ENCODE results near the gene RAET1L. TPM values are rescaled to one million over a fixed set of nuclear protein-coding genes. Genes with fewer than 3 reads are reported as not detected.

The RAET1L gene
- total and polyA plus RNA-seq, 2 donors (not counting 1 experiment from before 2014, with no cell fraction given) = not detected

DNA sequence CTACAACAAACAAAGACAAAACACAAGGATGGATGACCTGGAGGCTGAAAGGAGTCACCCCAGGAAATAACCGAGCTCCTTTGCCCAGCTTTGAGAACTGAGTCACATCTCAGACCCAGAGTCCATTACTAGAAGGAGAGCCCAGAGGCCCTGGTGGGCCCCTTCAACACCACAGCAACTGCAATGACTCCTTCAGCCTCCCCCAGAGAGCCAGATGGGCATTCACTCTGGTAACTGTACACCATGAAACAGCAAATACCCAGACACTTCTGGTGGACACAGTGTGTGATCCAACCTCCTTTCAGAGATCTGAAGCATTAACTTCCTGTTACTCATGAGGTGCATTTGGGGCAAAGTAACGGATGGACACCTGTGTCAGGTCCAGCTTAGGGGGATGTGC is 22.6 kb downstream of the RAET1L start:
- intact Hi-C loops (cut with micrococcal nuclease) = loop anchor here (10.0 kb wide), 2 partner anchors 438 to 1392 kb away; partner anchors contain the start of genes GINM1 and ZBTB2
- peaks cover 4% of the 10 kb centered on the region for H3K27me3 Mint-ChIP-seq
- H3K9ac ChIP-seq (ENCODE audit: low read length) = no peak overlapping the region
- no peak overlapping the region for H2AFZ ChIP-seq (ENCODE audit: insufficient read depth, low read depth, low read length, poor library complexity, severe bottlenecking)
- H3K4me1 Mint-ChIP-seq = peaks cover 32% of the 10 kb centered on the region
- POLR2A ChIA-PET = no interaction called here
- H3K9me3 ChIP-seq (ENCODE audit: control extremely low read depth in 1 of 3, control insufficient read depth in 2 of 3, insufficient read depth in 1 of 3, low read length in 2 of 3) = peaks cover 0 to 5% (median 3%) of the 10 kb centered on the region in 3 donors
- WGBS (ENCODE audit: insufficient coverage) = 89% methylated on average over 2 of the region's 2 CpGs
- no peak overlapping the region for H3K4me2 ChIP-seq (replicated peaks; ENCODE audit: low read depth, low read length, poor library complexity, severe bottlenecking)
- no peak overlapping the region for H3K27ac ChIP-seq (ENCODE audit: low read length in 2 of 2)
- H3K36me3 ChIP-seq (replicated peaks in 1 of 2; ENCODE audit: control extremely low read depth in 1 of 2, control insufficient read depth in 1 of 2, extremely low read depth in 1 of 2, insufficient read depth in 2 of 2, low read length in 1 of 2) = no peaks in the 10 kb centered on the region
- DNase-seq (no peak), ATAC-seq (ENCODE audit: low read depth) (no peak)
- H3K9me3 Mint-ChIP-seq (ENCODE audit: insufficient read depth) = peaks cover 3% of the 10 kb centered on the region
- no peak for TF ChIP-seq EZH2 (IDR thresholded peaks at IDR 0.05; ENCODE audit: borderline replicate concordance, insufficient read depth, low read depth, low read length, poor library complexity, severe bottlenecking)
- TF ChIP-seq, protein P1, sequence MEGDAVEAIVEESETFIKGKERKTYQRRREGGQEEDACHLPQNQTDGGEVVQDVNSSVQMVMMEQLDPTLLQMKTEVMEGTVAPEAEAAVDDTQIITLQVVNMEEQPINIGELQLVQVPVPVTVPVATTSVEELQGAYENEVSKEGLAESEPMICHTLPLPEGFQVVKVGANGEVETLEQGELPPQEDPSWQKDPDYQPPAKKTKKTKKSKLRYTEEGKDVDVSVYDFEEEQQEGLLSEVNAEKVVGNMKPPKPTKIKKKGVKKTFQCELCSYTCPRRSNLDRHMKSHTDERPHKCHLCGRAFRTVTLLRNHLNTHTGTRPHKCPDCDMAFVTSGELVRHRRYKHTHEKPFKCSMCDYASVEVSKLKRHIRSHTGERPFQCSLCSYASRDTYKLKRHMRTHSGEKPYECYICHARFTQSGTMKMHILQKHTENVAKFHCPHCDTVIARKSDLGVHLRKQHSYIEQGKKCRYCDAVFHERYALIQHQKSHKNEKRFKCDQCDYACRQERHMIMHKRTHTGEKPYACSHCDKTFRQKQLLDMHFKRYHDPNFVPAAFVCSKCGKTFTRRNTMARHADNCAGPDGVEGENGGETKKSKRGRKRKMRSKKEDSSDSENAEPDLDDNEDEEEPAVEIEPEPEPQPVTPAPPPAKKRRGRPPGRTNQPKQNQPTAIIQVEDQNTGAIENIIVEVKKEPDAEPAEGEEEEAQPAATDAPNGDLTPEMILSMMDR (IDR thresholded peaks at IDR 0.05) = no peak
- CTCF ChIA-PET = no interaction called here
- no peak overlapping the region for H3K4me3 Mint-ChIP-seq
- no peak overlapping the region for H3K27ac Mint-ChIP-seq
- no peak overlapping the region for H3K4me3 ChIP-seq (ENCODE audit: control extremely low read depth in 1 of 5, extremely low read depth in 1 of 5, insufficient read depth in 1 of 5, low read depth in 2 of 5, low read length in 4 of 5)
- H3K27me3 ChIP-seq (replicated peaks in 1 of 4; ENCODE audit: control extremely low read depth in 1 of 4, control insufficient read depth in 3 of 4, insufficient read depth in 4 of 4, low read length in 3 of 4) = peaks cover 0 to 18% (median 4%) of the 10 kb centered on the region in 4 experiments
- peaks cover 12 to 28% of the 10 kb centered on the region in 2 donors for H3K4me1 ChIP-seq (ENCODE audit: control insufficient read depth in 2 of 2, insufficient read depth in 2 of 2, low read length in 2 of 2)
- H4K20me1 ChIP-seq (ENCODE audit: control insufficient read depth, insufficient read depth, low read length, poor library complexity, severe bottlenecking) = no peaks in the 10 kb centered on the region
- H3K79me2 ChIP-seq (ENCODE audit: control insufficient read depth, insufficient read depth, low read length) = no peaks in the 10 kb centered on the region

DNA sequence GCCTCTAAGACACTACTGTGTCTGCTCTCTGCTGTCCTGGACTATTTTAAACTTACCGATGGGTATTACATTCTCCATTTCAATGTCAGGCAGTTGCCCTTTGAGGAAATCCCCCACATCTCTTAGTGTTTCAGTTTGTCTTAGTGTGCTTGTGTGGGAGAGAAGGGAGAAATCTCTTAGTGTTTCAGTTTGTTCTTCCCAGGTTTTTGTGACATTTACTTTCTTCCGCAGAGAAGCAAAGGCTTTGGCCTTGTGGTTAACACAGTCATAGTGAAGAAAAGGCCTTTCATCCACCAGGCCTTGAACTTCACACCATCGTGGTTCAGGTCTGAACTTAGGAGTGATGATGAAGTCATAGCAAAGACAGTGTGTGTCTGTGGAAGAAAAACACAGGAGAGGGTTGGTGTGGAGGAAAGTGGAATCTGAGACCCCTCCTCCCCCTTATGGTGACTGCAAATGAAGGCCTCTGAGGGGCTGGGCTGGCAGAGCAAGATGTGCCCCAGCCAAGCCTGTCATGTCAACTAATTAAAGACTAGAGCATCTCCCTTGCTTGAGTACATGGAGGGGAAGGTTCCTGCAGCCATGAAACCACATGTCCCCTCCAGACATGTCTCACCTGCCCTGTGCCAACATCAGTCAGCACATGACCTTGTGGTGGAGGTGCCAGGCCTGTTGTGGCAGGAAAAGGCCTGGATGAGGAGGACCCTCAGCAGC is 23.9 kb downstream of the RAET1L start:
- no peak overlapping the region for H3K4me2 ChIP-seq (replicated peaks; ENCODE audit: low read depth, low read length, poor library complexity, severe bottlenecking)
- no peak overlapping the region for H2AFZ ChIP-seq (ENCODE audit: insufficient read depth, low read depth, low read length, poor library complexity, severe bottlenecking)
- H4K20me1 ChIP-seq (ENCODE audit: control insufficient read depth, insufficient read depth, low read length, poor library complexity, severe bottlenecking) = no peaks in the 10 kb centered on the region
- H3K36me3 ChIP-seq (replicated peaks in 1 of 2; ENCODE audit: control extremely low read depth in 1 of 2, control insufficient read depth in 1 of 2, extremely low read depth in 1 of 2, insufficient read depth in 2 of 2, low read length in 1 of 2) = no peaks in the 10 kb centered on the region
- no peaks in the 10 kb centered on the region for H3K79me2 ChIP-seq (ENCODE audit: control insufficient read depth, insufficient read depth, low read length)
- POLR2A ChIA-PET = no interaction called here
- peaks cover 12 to 28% of the 10 kb centered on the region in 2 donors for H3K4me1 ChIP-seq (ENCODE audit: control insufficient read depth in 2 of 2, insufficient read depth in 2 of 2, low read length in 2 of 2)
- Mint-ChIP-seq H3K9me3 (ENCODE audit: insufficient read depth) (peaks cover 3% of the 10 kb centered on the region), H3K4me3 (no peak overlapping the region), H3K4me1 (peaks cover 30% of the 10 kb centered on the region), H3K27ac (no peak overlapping the region), H3K27me3 (peaks cover 13% of the 10 kb centered on the region)
- H3K27ac ChIP-seq (ENCODE audit: low read length in 2 of 2) = no peak overlapping the region
- ATAC-seq (ENCODE audit: low read depth) (no peak), DNase-seq (no peak)
- H3K27me3 ChIP-seq (replicated peaks in 1 of 4; ENCODE audit: control extremely low read depth in 1 of 4, control insufficient read depth in 3 of 4, insufficient read depth in 4 of 4, low read length in 3 of 4) = peaks cover 0 to 14% (median 4%) of the 10 kb centered on the region in 4 experiments
- CTCF ChIA-PET = no interaction called here
- no peak overlapping the region for H3K4me3 ChIP-seq (ENCODE audit: control extremely low read depth in 1 of 5, extremely low read depth in 1 of 5, insufficient read depth in 1 of 5, low read depth in 2 of 5, low read length in 4 of 5)
- no peak overlapping the region for H3K9ac ChIP-seq (ENCODE audit: low read length)
- WGBS (ENCODE audit: insufficient coverage) = no CpG with 5 or more reads among the region's 3 CpGs
- no peak for TF ChIP-seq EZH2 (IDR thresholded peaks at IDR 0.05; ENCODE audit: borderline replicate concordance, insufficient read depth, low read depth, low read length, poor library complexity, severe bottlenecking)
- TF ChIP-seq, protein P1 (IDR thresholded peaks at IDR 0.05) = no peak
- intact Hi-C loops (cut with micrococcal nuclease) = loop anchor here (10.0 kb wide), 2 partner anchors 437 to 1393 kb away; partner anchors contain the start of genes GINM1 and ZBTB2
- H3K9me3 ChIP-seq (ENCODE audit: control extremely low read depth in 1 of 3, control insufficient read depth in 2 of 3, insufficient read depth in 1 of 3, low read length in 2 of 3) = peaks cover 0 to 5% (median 3%) of the 10 kb centered on the region in 3 donors

Measured in B cell (primary cell).